ENCODE data around the gene SFXN3.

The SFXN3 gene

GRCh38 chr10:101018600-101019439, 12.2 kb upstream of the SFXN3 start:
- peak overlapping the region; percentile 52 for H3K4me3 ChIP-seq (ENCODE audit: low read depth, low read length)
- H3K4me1 ChIP-seq (ENCODE audit: control insufficient read depth, insufficient read depth, low read length), result 0 out of 2 replicates have a peak, but pooled peaks cover 5% of the 10 kb centered on the region

GRCh38 chr10:101019440-101019703, 11.7 kb upstream of the SFXN3 start:
- 0 out of 2 replicates have a peak, but pooled peaks cover 5% of the 10 kb centered on the region for H3K4me1 ChIP-seq (ENCODE audit: control insufficient read depth, insufficient read depth, low read length)
- H3K4me3 ChIP-seq (ENCODE audit: low read depth, low read length), result no peak overlapping the region
- H3K9ac ChIP-seq (ENCODE audit: low read depth, low read length), result no peak overlapping the region
- H3K27me3 ChIP-seq (ENCODE audit: control insufficient read depth, insufficient read depth, low read length), result peaks cover 52% of the 10 kb centered on the region
- H3K27ac ChIP-seq (ENCODE audit: low read depth, low read length), result no peak overlapping the region
- H3K9me3 ChIP-seq (ENCODE audit: control insufficient read depth, insufficient read depth, low read length), result no peaks in the 10 kb centered on the region
- H3K36me3 ChIP-seq (ENCODE audit: control insufficient read depth, insufficient read depth, low read length), result no peaks in the 10 kb centered on the region

More at GRCh38 chr10:101018600-101019439, 12.2 kb upstream of the SFXN3 start:
- Histone ChIP-seq H3K27me3 (ENCODE audit: control insufficient read depth, insufficient read depth, low read length) (peaks cover 53% of the 10 kb centered on the region), H3K9me3 (ENCODE audit: control insufficient read depth, insufficient read depth, low read length) (no peaks in the 10 kb centered on the region), H3K27ac (ENCODE audit: low read depth, low read length) (no peak overlapping the region), H3K9ac (ENCODE audit: low read depth, low read length) (no peak overlapping the region), H3K36me3 (ENCODE audit: control insufficient read depth, insufficient read depth, low read length) (no peaks in the 10 kb centered on the region)

DNA sequence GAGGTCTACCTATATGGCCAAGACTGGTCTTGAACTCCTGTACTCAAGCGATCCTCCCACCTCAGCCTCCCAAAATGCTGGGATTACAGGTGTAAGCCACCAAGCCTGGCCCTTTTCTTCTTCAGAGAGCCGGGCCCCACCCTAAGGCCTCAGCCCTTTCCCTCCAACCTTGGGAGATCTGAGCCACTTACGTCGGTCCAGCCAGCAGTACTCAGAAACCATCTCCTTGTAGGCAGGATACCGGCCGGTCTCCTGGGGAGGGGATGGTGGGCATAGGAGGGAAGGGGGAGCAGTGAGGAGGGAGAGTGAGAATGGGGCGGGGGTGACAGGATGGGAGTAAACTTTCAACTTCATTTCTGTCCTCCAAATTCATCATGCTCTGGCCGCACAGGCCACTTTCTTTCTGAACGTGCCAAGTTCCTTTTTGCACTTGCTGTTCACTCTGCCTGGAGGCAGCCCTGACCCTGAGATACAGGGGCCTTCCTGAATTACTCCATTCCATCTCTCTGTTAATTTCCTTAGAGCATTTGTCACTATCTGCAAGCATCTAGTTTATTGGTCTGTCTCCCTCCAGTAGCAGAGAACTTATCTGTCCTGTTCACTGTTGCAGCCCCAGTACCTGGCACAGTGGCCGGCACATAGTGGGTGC, 10.5 kb upstream of the SFXN3 start:
- Histone ChIP-seq H3K27me3 (ENCODE audit: control insufficient read depth, insufficient read depth, low read length) (peaks cover 43% of the 10 kb centered on the region), H3K4me1 (ENCODE audit: control insufficient read depth, insufficient read depth, low read length) (0 out of 2 replicates have a peak, but pooled peaks cover 5% of the 10 kb centered on the region), H3K36me3 (ENCODE audit: control insufficient read depth, insufficient read depth, low read length) (no peaks in the 10 kb centered on the region), H3K27ac (ENCODE audit: low read depth, low read length) (no peak overlapping the region), H3K4me3 (ENCODE audit: low read depth, low read length) (no peak overlapping the region), H3K9ac (ENCODE audit: low read depth, low read length) (no peak overlapping the region), H3K9me3 (ENCODE audit: control insufficient read depth, insufficient read depth, low read length) (no peaks in the 10 kb centered on the region)

DNA sequence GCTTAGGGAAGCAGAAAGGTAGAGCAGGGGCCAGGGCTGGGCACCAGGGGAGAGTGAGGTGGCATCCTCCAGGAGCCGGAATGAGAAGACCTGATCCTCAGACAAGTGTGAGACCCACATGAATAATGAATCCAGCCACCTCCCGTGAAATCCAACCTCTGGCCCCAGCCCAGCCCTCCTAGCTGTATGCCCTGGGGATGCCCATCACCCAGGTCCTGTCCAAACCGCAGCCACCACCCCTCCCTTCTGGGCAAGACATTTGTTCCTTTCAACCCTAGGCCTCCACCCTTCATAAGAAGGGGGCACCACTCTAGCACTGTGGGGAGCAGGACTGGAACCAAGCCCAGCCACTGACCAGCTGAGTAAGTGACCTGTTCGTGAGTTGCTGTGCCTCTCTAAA, 9.8 kb upstream of the SFXN3 start:
- Histone ChIP-seq H3K9me3 (ENCODE audit: control insufficient read depth, insufficient read depth, low read length) (no peaks in the 10 kb centered on the region), H3K4me1 (ENCODE audit: control insufficient read depth, insufficient read depth, low read length) (0 out of 2 replicates have a peak, but pooled peaks cover 5% of the 10 kb centered on the region), H3K27ac (ENCODE audit: low read depth, low read length) (no peak overlapping the region), H3K9ac (ENCODE audit: low read depth, low read length) (no peak overlapping the region), H3K36me3 (ENCODE audit: control insufficient read depth, insufficient read depth, low read length) (no peaks in the 10 kb centered on the region), H3K27me3 (ENCODE audit: control insufficient read depth, insufficient read depth, low read length) (peaks cover 40% of the 10 kb centered on the region), H3K4me3 (ENCODE audit: low read depth, low read length) (no peak overlapping the region)

GRCh38 chr10:101021692-101022251, 9.3 kb upstream of the SFXN3 start:
- no peaks in the 10 kb centered on the region for H3K36me3 ChIP-seq (ENCODE audit: control insufficient read depth, insufficient read depth, low read length)
- H3K9ac ChIP-seq (ENCODE audit: low read depth, low read length), result no peak overlapping the region
- H3K27ac ChIP-seq (ENCODE audit: low read depth, low read length), result no peak overlapping the region
- peaks cover 35% of the 10 kb centered on the region for H3K27me3 ChIP-seq (ENCODE audit: control insufficient read depth, insufficient read depth, low read length)
- H3K4me3 ChIP-seq (ENCODE audit: low read depth, low read length), result no peak overlapping the region
- H3K9me3 ChIP-seq (ENCODE audit: control insufficient read depth, insufficient read depth, low read length), result no peaks in the 10 kb centered on the region
- H3K4me1 ChIP-seq (ENCODE audit: control insufficient read depth, insufficient read depth, low read length), result 0 out of 2 replicates have a peak, but pooled peaks cover 5% of the 10 kb centered on the region

DNA sequence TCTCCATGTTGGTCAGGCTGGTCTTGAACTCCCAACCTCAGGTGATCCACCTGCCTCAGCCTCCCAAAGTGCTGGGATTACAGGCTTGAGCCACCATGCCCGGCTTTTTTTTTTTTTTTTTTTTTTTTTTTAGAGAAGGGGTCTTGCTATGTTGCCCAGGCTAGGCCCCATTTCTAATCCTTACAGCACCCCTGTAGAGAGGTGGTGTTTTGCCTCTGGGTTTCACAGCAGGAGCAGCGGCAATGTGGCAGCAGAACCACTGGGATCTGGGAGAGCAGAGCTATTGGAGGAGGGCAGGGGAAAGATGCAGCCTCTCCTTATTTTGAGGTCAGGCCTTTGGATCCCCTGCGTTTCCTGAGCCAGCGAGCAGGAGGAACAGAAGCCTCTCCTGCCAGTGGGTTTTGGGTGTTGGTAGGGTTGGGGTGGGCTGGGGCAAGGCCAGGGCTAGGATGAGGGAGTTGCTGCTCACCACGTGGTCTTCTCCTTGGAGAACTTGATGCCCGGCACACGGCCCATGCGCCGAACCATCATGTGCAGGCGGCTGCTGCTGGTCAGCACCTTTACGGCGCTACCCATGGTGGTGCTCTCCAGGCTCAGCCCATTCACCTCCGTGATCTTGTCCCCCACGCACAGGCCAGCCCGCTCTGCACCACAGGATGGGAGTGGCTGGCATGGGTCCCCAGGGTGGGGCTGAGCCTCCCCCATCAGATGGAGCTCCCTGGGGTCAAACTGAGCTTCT, 7.9 kb upstream of the SFXN3 start:
- H3K27me3 ChIP-seq (ENCODE audit: control insufficient read depth, insufficient read depth, low read length), result peaks cover 21% of the 10 kb centered on the region
- H3K9ac ChIP-seq (ENCODE audit: low read depth, low read length), result no peak overlapping the region
- no peak overlapping the region for H3K27ac ChIP-seq (ENCODE audit: low read depth, low read length)
- no peaks in the 10 kb centered on the region for H3K36me3 ChIP-seq (ENCODE audit: control insufficient read depth, insufficient read depth, low read length)
- H3K4me1 ChIP-seq (ENCODE audit: control insufficient read depth, insufficient read depth, low read length), result 0 out of 2 replicates have a peak, but pooled peaks cover 5% of the 10 kb centered on the region
- no peaks in the 10 kb centered on the region for H3K9me3 ChIP-seq (ENCODE audit: control insufficient read depth, insufficient read depth, low read length)
- no peak overlapping the region for H3K4me3 ChIP-seq (ENCODE audit: low read depth, low read length)

DNA sequence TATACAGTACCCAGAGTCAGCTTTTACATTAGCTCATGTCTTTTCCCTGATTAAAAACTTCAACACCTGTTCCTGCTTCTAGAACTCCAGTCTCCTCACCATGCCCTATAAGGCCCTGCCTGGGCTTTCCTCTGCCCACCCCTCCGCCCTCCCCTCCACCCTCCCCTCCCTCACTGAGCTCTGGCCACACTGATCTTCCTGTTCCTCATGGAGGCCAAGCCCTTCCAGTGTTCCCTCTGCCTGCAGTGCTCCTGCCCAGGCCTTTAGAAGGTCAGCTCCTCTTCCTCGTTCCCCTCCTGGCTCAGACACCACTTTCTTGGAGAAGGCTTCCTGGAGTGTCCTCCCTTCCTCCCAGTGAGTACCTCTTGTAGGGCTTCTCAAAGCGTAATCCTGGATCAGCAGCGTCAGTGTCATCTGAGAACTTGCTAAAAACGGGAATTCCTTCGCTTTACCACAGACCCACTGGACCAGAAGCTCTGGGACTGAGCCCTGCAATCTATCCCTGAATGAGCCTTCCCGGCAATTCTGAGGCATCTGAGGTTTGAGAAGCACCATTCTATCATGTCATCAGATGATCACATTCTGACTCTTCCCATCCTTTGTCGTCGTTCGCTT, 3.8 kb upstream of the SFXN3 start:
- Histone ChIP-seq H3K4me1 (ENCODE audit: control insufficient read depth, insufficient read depth, low read length) (peaks cover 19% of the 10 kb centered on the region), H3K4me3 (ENCODE audit: low read depth, low read length) (no peak overlapping the region), H3K27ac (ENCODE audit: low read depth, low read length) (no peak overlapping the region), H3K9me3 (ENCODE audit: control insufficient read depth, insufficient read depth, low read length) (no peaks in the 10 kb centered on the region), H3K27me3 (ENCODE audit: control insufficient read depth, insufficient read depth, low read length) (peaks cover 22% of the 10 kb centered on the region), H3K9ac (ENCODE audit: low read depth, low read length) (no peak overlapping the region), H3K36me3 (ENCODE audit: control insufficient read depth, insufficient read depth, low read length) (no peaks in the 10 kb centered on the region)

DNA sequence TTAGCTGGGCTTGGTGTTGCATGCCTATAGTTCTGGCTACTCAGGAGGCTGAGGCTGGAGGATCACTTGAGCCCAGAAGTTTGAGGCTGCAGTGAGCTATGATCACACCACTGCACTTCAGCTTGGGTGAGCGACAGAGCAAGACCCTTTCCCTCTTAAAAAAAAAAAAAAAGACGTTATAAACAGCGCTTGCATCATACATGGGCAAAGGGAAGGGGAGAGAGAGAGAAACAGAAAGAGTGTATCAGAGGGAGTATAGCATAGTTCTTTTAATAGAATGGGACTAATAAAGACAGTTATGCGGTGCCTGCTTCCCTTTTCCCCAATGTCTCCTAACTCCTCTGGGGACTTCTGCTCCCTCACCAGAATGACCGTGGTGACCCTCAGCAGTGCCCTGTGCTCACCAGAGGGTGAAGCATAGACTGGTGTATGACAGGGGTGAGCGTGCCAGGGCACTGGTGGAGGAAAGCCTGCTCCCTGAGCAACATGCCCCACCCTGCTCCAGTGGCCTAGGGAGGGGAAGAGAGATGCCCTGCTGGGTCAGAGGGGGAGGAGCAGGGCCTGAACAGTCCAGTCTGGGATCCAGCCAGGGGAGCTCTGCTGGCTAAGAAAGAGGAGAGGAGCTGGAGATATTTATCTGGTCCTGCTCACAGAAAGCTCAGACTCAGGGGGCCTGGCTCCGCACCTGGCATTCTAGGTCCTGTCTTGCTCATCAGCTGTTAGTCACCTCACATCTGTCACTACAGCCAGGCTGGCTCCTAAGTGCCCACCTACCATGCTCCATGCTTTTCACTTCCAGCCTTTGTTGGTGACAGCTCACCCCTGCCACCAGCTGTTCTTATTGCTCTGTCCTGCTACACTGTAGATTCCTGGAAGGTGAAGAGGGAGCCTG, 2.3 kb upstream of the SFXN3 start:
- Histone ChIP-seq H3K4me3 (ENCODE audit: low read depth, low read length) (no peak overlapping the region), H3K9me3 (ENCODE audit: control insufficient read depth, insufficient read depth, low read length) (no peaks in the 10 kb centered on the region), H3K9ac (ENCODE audit: low read depth, low read length) (no peak overlapping the region), H3K27me3 (ENCODE audit: control insufficient read depth, insufficient read depth, low read length) (peaks cover 35% of the 10 kb centered on the region), H3K36me3 (ENCODE audit: control insufficient read depth, insufficient read depth, low read length) (no peaks in the 10 kb centered on the region), H3K4me1 (ENCODE audit: control insufficient read depth, insufficient read depth, low read length) (peaks cover 27% of the 10 kb centered on the region), H3K27ac (ENCODE audit: low read depth, low read length) (no peak overlapping the region)

DNA sequence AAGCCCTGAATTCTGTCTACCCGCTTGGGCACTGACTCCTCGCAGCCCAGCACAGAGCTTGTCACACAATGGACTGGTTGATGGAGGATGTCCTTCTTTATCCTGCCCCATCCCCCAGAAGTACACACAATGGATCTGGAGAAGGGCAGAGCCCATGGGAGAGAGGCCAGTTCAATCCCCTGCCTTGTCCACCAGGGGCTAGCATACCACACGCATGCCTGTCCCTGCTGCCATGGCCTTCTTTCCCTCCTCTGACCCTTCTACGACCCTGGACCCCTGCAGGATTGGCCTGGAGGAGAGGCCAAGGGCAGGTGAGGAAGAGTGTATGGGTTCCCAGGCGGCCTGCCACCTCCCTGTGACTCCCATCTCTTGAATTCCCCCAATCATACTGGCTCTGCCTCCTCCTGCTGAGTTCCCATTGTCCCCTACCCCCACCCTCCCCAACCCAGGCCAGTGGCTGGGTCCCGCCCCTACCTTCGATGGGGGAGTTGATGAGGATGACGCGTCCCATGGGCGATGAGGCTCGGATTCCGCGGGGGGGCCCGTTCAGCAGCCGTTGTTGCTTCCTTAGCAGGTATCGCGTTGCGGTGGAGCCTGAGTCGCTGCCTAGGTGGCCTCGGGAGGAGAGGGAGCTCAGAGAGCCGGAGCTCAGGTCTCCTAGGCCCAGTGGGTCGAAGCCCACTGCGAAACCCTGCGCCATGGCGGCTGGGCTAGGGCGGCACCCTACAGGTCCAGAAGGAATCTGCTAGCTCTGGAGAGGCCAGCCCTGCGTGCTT, 1.3 kb upstream of the SFXN3 start:
- no peaks in the 10 kb centered on the region for H3K36me3 ChIP-seq (ENCODE audit: control insufficient read depth, insufficient read depth, low read length)
- peak overlapping the region; percentile 50 for H3K27ac ChIP-seq (ENCODE audit: low read depth, low read length)
- H3K4me3 ChIP-seq (ENCODE audit: low read depth, low read length), result no peak overlapping the region
- no peaks in the 10 kb centered on the region for H3K9me3 ChIP-seq (ENCODE audit: control insufficient read depth, insufficient read depth, low read length)
- H3K27me3 ChIP-seq (ENCODE audit: control insufficient read depth, insufficient read depth, low read length), result peaks cover 43% of the 10 kb centered on the region
- H3K4me1 ChIP-seq (ENCODE audit: control insufficient read depth, insufficient read depth, low read length), result peaks cover 27% of the 10 kb centered on the region
- H3K9ac ChIP-seq (ENCODE audit: low read depth, low read length), result no peak overlapping the region

Measured in HUES48 (cell line).